ENCODE results near the gene CST8. TPM values are rescaled to one million over a fixed set of nuclear protein-coding genes. Genes with fewer than 3 reads are reported as not detected.

The CST8 gene
- not detected in 5 replicates for total RNA-seq (2022; extraction: Qiagen RNA extraction)

DNA sequence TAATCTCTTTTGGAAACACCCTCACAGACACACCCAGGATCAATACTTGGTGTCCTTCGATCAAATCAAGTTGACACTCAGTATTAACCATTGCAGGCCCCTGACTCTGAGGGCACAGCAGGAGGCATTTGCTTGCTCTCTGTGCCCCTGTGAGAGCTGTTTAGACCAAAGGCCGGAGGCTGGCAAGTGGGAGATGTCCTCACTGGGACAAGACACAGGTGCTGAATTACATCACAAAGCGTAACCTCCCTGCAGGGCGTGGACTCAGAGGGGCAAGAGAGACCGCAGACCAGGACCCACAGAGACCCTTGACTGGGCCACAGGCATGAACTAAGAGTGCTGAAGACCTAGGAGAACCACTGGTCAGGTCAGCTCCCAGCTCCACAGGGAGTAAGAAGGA, at the start of gene CST8:
Gene CST8, plus strand, starts transcription at position 301 of the 400 bp plus-strand sequence. CDS start 551 bp downstream, outside the sequence.

DNA sequence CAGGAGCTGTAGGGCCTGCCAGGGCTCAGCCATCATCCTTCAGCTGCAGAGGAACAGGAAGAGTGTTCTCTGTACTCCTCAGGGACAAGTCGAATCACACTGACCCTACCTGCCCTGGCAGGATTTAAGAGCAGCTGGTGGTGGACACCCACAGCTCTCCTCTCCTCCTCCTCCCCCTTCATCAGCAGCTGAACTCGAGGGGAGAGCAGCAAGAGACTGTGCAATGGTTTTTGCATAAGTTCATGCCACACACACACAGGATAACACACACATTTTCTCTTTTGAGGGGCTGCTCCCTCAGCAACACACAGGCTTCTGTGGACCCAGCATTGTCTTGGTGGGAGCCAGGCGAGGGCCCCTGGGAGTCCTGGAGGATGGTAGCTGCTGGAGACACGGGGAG, 38.1 kb upstream of the CST8 start, which contains the start of gene CST11:
Gene CST11, minus strand, starts transcription at position 101 of the 400 bp plus-strand sequence. Its CDS starts 65 bp downstream, at position 36.

Other genes with a start within 250 kb of the CST8 start
- gene NXT1, start 140.3 kb upstream of the CST8 start, total RNA-seq (2022; extraction: Qiagen RNA extraction): 53.6 to 74.5 TPM (median 69.4 TPM) in 5 replicates
- 9.8 to 12.1 TPM (median 10.5 TPM) in 5 replicates for gene GZF1, start 128.9 kb upstream of the CST8 start, total RNA-seq (2022; extraction: Qiagen RNA extraction)
- 2.6 to 3.7 TPM (median 3.5 TPM) in 5 replicates for gene NAPB, start 69.6 kb upstream of the CST8 start, total RNA-seq (2022; extraction: Qiagen RNA extraction)
- not detected in 5 replicates for gene CSTL1, start 51.4 kb upstream of the CST8 start, total RNA-seq (2022; extraction: Qiagen RNA extraction)
- gene CST11, start 38.2 kb upstream of the CST8 start, total RNA-seq (2022; extraction: Qiagen RNA extraction): not detected in 5 replicates
- gene CST9L, start 77.4 kb downstream of the CST8 start, total RNA-seq (2022; extraction: Qiagen RNA extraction): not detected in 5 replicates
- gene CST9, start 114.8 kb downstream of the CST8 start, total RNA-seq (2022; extraction: Qiagen RNA extraction): not detected in 5 replicates
- gene CST3, start 146.8 kb downstream of the CST8 start, total RNA-seq (2022; extraction: Qiagen RNA extraction): 240 to 466 TPM (median 438 TPM) in 5 replicates
- gene CST4, start 197.9 kb downstream of the CST8 start, total RNA-seq (2022; extraction: Qiagen RNA extraction): 0.14 TPM in 1 of 5 replicates, not detected in the others

All from A549 treated with AZD2906 at 1 μM for 4 hours (cell line).